Measurements from ENCODE around the gene LRRC46. TPM values are rescaled to one million over a fixed set of nuclear protein-coding genes. Genes with fewer than 3 reads are reported as not detected.

Gene LRRC46
- total and polyA plus RNA-seq, 9 of the 15 experiments (the other 6 are each of a cell fraction or from before 2014, with no cell fraction given) = 0.39 to 1.4 (median 0.53) TPM; not detected in 1

- peak; percentile 20; the same call in 1 of the 2 replicates for TF ChIP-seq JUND (IDR thresholded peaks at IDR 0.05; ENCODE audit: borderline replicate concordance, low read depth, low read length)
- TF ChIP-seq JUND (tag; IDR thresholded peaks at IDR 0.05; ENCODE audit: borderline replicate concordance, low read depth, low read length) = no peak; the same call in 2 of the 3 replicates
- TF ChIP-seq LCOR (CRISPR knock-in tag; IDR thresholded peaks at IDR 0.05) = peak; percentile 69
- peak; percentile 63; the same call in 1 of the 2 replicates for TF ChIP-seq TOE1 (IDR thresholded peaks at IDR 0.05; ENCODE audit: borderline replicate concordance)
- TF ChIP-seq TOE1 (CRISPR knock-in tag; IDR thresholded peaks at IDR 0.05; ENCODE audit: borderline replicate concordance, low read depth) = no peak
- 0 out of 2 replicates have a peak, but pooled peaks have one; percentile 25 for TF ChIP-seq RUNX1 (IDR thresholded peaks at IDR 0.05; ENCODE audit: low read depth)
- no peak for TF ChIP-seq DMBX1 (CRISPR knock-in tag; IDR thresholded peaks at IDR 0.05; ENCODE audit: borderline replicate concordance)
- no peak for TF ChIP-seq NR1H2 (CRISPR knock-in tag; IDR thresholded peaks at IDR 0.05)
- TF ChIP-seq CTBP1 (IDR thresholded peaks at IDR 0.05; ENCODE audit: borderline replicate concordance) = peak; percentile 65; the same call in 1 of the 2 replicates
- TF ChIP-seq, protein P1, sequence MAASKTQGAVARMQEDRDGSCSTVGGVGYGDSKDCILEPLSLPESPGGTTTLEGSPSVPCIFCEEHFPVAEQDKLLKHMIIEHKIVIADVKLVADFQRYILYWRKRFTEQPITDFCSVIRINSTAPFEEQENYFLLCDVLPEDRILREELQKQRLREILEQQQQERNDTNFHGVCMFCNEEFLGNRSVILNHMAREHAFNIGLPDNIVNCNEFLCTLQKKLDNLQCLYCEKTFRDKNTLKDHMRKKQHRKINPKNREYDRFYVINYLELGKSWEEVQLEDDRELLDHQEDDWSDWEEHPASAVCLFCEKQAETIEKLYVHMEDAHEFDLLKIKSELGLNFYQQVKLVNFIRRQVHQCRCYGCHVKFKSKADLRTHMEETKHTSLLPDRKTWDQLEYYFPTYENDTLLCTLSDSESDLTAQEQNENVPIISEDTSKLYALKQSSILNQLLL (CRISPR knock-in tag; IDR thresholded peaks at IDR 0.05; ENCODE audit: borderline replicate concordance) = no peak
- TF ChIP-seq, protein P2, sequence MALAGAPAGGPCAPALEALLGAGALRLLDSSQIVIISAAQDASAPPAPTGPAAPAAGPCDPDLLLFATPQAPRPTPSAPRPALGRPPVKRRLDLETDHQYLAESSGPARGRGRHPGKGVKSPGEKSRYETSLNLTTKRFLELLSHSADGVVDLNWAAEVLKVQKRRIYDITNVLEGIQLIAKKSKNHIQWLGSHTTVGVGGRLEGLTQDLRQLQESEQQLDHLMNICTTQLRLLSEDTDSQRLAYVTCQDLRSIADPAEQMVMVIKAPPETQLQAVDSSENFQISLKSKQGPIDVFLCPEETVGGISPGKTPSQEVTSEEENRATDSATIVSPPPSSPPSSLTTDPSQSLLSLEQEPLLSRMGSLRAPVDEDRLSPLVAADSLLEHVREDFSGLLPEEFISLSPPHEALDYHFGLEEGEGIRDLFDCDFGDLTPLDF (CRISPR knock-in tag; IDR thresholded peaks at IDR 0.05) = no peak
- TF ChIP-seq KLF13 (tag; IDR thresholded peaks at IDR 0.05; ENCODE audit: borderline replicate concordance, low read depth) = peak; percentile 9; the same call in 1 of the 2 replicates
- no peak for TF ChIP-seq BRD4 (IDR thresholded peaks at IDR 0.05)
- TF ChIP-seq POLR3G (IDR thresholded peaks at IDR 0.05; ENCODE audit: extremely low read depth, insufficient read length, insufficient replicate concordance) = no peak
- no peak for TF ChIP-seq CAMTA2 (CRISPR knock-in tag; conservative IDR thresholded peaks at IDR 0.05)
- TF ChIP-seq BMI1 (IDR thresholded peaks at IDR 0.05; ENCODE audit: low read length) = no peak
- peak; percentile 74 to 87; a peak in 3 of 4 replicates for TF ChIP-seq MAZ (CRISPR knock-in tag; conservative IDR thresholded peaks at IDR 0.05 in 1 of 2, IDR thresholded peaks at IDR 0.05 in 1 of 2)
- no peak for TF ChIP-seq ATF1 (CRISPR knock-in tag; IDR thresholded peaks at IDR 0.05)
- peak; percentile 52 for TF ChIP-seq ATF1 (tag; IDR thresholded peaks at IDR 0.05)
- TF ChIP-seq ELF4 (CRISPR knock-in tag; IDR thresholded peaks at IDR 0.05) = 0 out of 2 replicates have a peak, but pooled peaks have one; percentile 36
- TF ChIP-seq, protein P3, sequence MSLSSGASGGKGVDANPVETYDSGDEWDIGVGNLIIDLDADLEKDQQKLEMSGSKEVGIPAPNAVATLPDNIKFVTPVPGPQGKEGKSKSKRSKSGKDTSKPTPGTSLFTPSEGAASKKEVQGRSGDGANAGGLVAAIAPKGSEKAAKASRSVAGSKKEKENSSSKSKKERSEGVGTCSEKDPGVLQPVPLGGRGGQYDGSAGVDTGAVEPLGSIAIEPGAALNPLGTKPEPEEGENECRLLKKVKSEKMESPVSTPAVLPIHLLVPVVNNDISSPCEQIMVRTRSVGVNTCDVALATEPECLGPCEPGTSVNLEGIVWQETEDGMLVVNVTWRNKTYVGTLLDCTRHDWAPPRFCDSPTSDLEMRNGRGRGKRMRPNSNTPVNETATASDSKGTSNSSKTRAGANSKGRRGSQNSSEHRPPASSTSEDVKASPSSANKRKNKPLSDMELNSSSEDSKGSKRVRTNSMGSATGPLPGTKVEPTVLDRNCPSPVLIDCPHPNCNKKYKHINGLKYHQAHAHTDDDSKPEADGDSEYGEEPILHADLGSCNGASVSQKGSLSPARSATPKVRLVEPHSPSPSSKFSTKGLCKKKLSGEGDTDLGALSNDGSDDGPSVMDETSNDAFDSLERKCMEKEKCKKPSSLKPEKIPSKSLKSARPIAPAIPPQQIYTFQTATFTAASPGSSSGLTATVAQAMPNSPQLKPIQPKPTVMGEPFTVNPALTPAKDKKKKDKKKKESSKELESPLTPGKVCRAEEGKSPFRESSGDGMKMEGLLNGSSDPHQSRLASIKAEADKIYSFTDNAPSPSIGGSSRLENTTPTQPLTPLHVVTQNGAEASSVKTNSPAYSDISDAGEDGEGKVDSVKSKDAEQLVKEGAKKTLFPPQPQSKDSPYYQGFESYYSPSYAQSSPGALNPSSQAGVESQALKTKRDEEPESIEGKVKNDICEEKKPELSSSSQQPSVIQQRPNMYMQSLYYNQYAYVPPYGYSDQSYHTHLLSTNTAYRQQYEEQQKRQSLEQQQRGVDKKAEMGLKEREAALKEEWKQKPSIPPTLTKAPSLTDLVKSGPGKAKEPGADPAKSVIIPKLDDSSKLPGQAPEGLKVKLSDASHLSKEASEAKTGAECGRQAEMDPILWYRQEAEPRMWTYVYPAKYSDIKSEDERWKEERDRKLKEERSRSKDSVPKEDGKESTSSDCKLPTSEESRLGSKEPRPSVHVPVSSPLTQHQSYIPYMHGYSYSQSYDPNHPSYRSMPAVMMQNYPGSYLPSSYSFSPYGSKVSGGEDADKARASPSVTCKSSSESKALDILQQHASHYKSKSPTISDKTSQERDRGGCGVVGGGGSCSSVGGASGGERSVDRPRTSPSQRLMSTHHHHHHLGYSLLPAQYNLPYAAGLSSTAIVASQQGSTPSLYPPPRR (CRISPR knock-in tag; IDR thresholded peaks at IDR 0.05; ENCODE audit: borderline replicate concordance) = no peak
Measured at GRCh38 chr17:47840742-47841487, 9.4 kb downstream of the LRRC46 start, which contains the start of gene SCRN2 (continued).
